GM18499 (cell line): ENCODE measurements around the gene KCNH4.
"Not testable (repeated sequence)": the region's sequence is repeated elsewhere in the genome, so short reads cannot be mapped to it uniquely, and the experiment has no call there.

ENCODE experiments used
- ATAC-seq: cut with Tn5 transposase; IDR thresholded peaks from one replicate; pipeline ENCODE4 v1.9.1; 2021; ENCODE audit warnings: moderate number of reproducible peaks; ENCODE audit not compliant: insufficient read depth, unreplicated experiment

The KCNH4 gene

DNA sequence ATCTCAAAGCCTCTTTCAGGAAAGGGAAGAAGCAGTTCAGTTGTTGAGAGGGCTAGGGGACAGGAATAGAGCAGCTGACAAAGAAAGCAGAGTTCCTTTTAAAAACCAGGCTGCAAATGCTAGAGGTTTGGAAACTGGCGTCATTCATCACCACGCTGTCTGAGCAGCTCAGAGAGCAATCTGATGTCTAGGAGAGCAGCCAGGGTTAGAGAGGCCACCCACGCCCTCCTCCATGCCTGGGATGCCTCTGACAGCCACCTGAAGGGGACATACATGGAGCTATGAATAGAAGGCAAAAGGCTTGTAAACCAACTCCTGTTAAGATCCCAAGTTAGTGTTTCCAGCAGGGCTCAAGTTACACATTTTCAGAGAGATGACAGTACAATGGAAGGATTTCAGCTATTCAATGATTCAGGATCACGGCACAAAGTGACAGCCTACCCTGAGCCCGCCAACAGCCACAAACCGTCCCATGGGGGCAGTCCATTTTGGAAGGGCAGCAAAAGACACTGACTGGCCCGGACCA lies 38.5 kb downstream of the KCNH4 start:
- ATAC-seq: no peak

DNA sequence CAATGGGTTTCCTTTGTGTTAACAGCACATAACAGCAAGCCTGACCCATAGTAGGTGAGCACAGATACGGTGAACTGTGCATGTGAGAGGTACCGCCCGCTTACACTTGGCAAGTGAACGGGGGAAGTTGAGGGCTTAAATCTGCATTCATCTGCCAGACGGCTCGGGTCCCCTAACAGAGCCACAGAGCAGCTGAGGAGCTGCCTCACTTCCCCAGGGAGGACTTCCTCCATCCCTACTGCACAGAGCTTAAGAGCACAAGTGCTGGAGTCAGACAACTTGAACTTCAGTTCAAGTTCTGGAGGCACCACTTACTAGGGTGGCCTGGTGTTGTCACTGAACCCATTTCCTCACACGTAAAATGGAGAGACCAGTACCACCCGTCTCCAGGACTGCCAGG lies 39.6 kb downstream of the KCNH4 start:
- ATAC-seq: no peak

GRCh38 chr17:42140690-42141089 lies 40.3 kb downstream of the KCNH4 start:
- not testable (repeated sequence) for ATAC-seq

DNA sequence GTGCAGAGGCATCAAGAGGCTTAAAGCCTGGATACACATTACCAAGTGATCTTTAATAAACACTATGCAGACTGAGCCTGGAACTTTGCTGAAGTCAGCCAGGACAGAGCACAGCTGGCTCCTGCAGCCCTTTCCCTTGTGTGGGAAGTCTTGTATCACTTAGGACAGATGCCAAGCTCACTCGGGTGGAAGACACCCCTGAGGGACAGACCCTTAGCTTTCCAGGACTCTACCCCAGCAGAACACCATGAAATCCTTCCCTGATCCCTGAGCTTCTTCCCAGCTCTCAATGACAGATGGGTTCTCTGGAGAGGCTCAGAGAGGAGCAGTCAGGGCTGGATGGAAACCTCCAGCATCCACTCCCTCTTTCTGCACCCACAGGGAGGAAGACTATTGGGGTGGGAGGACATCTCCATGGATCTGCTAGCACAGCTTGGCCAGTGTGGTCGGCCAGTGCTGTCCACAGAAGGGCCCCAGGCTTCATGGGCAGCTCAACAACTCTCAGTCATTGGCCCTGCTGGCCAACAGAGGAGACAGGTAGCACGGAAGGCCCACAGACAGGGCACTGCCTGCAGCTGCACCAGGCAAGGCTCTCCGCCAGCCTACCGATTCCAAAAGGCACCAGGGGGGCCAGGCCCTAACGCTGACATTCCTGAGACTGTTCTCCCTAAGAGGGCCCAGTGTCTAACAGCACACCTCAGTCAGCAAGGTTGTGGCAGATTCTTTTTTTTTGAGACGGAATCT lies 42.0 kb downstream of the KCNH4 start:
- ATAC-seq: no peak

DNA sequence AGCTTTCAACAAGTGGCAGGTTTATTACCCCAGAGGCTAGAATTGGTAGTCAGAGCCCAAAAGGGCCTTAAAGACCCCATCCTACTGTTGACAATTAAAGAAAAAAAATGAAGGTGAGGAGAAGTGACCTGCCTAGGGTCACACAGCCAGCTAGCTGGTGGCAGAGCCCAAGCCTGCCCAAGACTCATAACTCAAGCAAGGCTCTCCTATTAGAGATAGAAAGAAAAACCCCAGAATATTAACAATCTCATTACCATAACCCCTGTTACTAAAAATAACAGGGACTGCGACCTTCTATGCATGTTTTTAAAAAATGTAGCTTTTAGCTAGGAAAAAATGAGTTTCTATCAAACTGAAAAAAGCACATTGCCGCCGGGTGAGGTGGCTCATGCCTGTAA lies 44.3 kb downstream of the KCNH4 start:
- ATAC-seq: no peak

GRCh38 chr17:42135664-42136653 lies 45.0 kb downstream of the KCNH4 start:
- ATAC-seq: no peak

DNA sequence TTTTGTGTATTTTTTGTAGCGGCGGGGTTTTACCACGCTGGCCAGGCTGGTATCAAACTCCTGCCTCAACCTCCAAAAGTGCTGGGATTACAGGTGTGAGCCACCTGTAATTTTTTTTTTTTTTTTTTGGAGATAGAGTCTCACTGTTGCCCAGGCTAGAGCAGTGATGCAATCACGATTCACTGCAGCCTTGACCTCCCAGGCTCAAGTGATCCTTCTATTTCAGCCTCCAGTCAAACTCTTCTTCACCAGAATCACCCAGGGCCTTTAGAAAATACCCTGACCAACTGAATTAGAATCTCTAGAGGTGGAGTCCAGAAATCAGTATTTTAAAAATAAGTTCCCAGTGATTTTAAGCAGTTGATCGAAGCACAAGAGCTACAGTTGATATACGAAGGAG lies 45.8 kb downstream of the KCNH4 start:
- no peak for ATAC-seq

- ATAC-seq: no peak
Observed at GRCh38 chr17:42133461-42134041, 47.4 kb downstream of the KCNH4 start.

DNA sequence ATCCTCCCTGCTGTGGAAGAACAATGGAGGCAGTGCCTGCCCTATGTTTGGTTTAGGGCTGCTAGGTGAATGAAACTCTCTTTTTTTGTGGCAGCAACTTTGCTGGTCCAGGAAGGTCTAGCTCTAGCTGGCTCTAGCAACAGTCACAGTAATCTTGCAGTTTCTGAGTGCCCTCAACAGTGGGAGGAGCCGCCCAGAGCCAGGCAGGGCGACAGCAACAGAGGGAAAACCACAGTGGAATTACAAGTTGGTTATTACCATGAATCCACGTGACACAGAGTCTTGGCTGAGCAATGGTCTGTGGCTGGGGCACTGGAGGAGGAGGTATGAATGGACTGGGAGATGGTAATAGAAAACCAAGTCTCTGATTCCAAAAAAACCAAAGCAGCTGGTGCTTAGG lies 48.0 kb downstream of the KCNH4 start:
- no peak for ATAC-seq

DNA sequence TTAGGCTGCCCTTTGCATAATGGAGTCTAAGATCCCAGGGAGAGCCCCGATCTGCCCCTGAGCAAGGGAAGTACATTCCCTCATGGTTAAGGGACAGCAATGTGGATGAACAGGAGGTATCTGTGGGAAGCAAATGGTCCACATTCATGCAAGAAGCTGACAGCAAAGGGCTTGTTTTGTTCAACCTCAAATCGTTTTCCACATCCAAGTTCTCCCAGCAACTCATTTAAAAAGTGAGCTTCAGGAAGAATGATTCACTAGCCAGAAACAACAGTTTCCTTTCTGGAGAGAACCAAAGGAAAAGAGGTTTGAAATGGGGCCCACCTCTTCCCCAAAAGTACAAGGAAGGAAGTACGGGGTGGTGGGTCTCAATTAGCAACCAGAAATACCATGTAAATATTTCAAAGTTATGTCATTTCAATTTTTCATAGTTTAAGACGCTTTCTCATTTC lies 48.9 kb downstream of the KCNH4 start:
- no peak for ATAC-seq

- no peak for ATAC-seq
Observed at GRCh38 chr17:42131232-42131631, 49.7 kb downstream of the KCNH4 start.

DNA sequence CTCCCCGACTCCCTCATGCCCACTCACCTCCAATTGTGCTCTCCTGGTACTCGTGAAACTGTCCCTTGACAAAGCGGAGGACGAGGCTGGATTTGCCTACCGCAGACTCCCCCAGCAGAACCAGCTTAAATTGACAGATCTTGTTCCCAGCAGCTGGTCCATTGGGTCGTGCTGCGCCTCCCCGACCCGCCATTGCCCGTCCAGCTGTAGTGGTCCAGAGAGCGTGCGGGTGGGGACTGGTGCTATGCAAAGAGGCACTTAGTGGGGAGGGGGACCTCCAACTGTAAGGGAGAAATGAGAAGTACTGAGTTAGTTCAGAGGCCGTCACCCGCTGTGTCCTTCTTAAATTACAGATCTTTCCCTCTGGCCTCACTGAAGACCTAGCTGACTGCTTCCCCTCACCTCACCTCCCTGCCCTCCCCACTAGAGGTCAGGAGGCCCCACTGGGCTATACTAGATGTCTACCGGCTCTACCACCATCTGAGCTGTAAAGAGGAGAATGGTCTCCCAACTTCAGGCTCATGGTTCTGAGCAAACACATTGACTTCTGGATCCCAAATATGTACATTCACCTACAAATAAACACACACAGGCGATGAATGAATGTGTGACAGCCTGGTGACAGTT lies 50.5 kb downstream of the KCNH4 start:
- no peak for ATAC-seq

GRCh38 chr17:42129109-42129837 lies 51.7 kb downstream of the KCNH4 start:
- no peak for ATAC-seq

- no peak for ATAC-seq
Observed at GRCh38 chr17:42127414-42127813, 53.5 kb downstream of the KCNH4 start.

DNA sequence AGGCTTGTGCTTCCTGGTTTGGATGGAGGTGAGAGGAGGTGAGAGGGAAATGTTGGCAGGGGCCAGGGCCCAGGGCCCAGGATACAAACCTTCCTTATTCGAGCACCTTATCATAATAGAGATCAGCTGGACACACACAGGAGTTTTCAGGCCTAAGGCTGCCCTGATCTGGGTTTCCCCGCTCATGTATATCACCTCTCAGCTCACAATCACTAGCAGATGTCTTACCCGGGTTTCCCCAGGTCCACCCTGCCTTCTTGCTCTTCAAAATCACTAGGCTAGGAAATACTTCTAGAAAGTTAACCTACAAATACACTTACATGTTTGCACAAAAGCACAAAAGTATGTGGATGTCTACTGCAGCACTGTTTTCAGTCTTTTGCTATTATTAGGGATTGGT lies 54.1 kb downstream of the KCNH4 start:
- ATAC-seq: no peak

GRCh38 chr17:42125565-42125964 lies 55.4 kb downstream of the KCNH4 start:
- ATAC-seq: no peak

GRCh38 chr17:42124256-42124655 lies 56.7 kb downstream of the KCNH4 start:
- no peak for ATAC-seq

DNA sequence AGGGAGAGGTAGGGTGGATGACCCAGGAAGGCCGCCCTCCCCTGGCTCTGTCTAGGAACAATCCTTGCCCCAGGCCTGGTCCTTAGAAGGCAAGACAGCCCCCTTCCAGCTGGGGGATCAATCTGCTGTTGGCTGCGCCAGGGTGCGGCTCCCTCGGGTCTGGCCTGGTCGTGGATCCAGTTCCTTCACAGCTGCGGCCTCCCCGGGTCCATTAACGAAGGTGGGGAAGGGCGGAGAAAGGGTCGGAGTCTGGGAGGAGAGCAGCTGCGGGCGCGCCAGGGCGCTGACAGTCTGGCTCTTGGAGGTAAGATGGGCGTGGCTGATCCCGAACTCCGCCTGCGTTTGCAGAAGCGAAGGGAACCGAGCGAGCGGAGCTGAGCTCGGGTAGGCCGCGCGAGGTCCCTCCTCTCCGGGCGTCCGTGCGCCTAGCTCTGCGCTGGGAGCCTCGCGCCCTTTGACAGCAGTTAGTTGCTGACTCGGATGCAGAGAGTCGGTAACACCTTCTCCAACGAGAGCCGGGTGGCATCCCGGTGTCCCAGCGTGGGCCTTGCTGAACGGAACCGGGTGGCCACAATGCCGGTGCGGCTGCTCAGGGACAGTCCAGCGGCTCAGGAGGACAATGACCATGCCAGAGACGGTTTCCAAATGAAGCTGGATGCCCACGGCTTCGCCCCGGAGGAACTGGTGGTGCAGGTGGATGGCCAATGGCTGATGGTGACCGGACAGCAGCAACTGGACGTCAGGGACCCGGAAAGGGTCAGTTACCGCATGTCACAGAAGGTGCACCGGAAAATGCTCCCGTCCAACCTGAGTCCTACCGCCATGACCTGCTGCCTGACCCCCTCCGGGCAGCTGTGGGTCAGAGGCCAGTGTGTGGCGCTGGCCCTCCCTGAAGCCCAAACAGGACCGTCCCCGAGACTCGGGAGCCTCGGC lies 58.3 kb downstream of the KCNH4 start, which contains the start of gene HSPB9:
Gene HSPB9, plus strand, starts transcription at position 434 of the 933 bp plus-strand sequence. Its CDS starts 47 bp downstream, at position 481.
- no peak for ATAC-seq
